HG03280 (cell line): ENCODE data around the gene MCAT.

Source experiments
- ATAC-seq: cut with Tn5 transposase; IDR thresholded peaks from one replicate; pipeline ENCODE4 v1.9.1; 2021; ENCODE audit warnings: mild to moderate bottlenecking, moderate library complexity; ENCODE audit not compliant: unreplicated experiment

MCAT gene

DNA sequence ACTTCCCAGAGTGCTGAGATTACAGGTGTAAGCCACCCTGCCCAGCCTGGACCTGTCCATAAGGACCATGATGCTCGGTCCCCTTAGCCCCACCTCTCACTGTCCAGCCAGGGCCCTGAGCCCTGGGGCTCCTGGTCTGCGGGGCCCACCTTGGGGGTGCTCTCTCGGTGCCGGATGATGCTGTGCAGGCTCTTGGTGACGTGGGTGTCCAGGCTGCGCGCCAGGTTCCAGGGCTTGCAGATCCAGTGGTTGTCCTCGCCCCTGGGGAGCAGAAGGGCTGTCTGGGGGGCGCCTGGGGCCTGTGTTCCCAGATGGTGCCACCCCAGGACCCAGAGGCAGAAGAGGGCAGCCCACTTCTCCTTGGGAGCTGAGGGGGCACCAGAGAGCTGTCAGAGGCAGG is 30.4 kb upstream of the MCAT start:
- ATAC-seq = no peak

- ATAC-seq = no peak
These were observed 29.0 kb upstream of the MCAT start for GRCh38 chr22:43172191-43172590.

- ATAC-seq = no peak
These were observed 28.4 kb upstream of the MCAT start for GRCh38 chr22:43171607-43172006.

DNA sequence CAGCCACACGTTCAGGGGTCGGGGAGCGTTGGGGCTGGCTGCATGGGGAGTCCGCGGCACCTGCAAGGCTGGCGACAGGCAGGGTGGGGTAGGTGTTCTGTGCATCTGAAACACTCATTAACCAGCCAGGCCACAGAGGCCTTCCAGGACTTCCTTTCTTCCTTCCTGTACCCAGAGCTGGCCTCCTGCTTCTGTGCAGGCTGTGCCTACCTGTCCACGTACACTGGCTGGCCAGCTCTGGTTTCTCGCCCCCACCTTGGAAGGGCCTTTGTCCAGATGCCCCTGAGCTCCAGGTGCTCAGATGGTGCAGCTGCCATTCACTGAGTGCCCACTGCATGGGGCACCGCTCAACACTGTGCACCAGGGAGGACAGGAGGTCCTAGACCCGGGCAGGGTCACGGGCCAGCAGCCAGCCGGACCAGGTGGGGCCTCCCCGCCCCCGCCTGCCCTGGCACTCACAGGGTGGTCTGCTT is 27.9 kb upstream of the MCAT start:
- ATAC-seq = no peak

DNA sequence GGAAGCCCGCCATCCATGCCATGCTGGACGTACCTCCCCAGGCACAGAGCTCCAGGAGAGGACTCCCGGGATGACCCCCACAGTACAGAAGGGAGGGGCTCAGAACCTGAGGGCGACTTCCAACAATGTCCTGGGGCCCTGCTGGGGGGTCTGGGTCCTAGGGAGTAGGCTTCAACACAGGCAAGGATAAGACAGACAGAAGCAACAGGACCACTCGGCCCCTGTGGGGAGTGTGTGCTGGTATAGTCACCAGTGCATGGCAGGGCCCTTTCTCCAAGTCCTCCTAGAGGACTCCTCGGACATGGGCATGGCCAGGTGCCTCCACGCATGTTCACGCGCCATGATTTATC is 26.9 kb upstream of the MCAT start:
- no peak for ATAC-seq

- no peak for ATAC-seq
These were observed 26.3 kb upstream of the MCAT start for GRCh38 chr22:43169310-43170130.

DNA sequence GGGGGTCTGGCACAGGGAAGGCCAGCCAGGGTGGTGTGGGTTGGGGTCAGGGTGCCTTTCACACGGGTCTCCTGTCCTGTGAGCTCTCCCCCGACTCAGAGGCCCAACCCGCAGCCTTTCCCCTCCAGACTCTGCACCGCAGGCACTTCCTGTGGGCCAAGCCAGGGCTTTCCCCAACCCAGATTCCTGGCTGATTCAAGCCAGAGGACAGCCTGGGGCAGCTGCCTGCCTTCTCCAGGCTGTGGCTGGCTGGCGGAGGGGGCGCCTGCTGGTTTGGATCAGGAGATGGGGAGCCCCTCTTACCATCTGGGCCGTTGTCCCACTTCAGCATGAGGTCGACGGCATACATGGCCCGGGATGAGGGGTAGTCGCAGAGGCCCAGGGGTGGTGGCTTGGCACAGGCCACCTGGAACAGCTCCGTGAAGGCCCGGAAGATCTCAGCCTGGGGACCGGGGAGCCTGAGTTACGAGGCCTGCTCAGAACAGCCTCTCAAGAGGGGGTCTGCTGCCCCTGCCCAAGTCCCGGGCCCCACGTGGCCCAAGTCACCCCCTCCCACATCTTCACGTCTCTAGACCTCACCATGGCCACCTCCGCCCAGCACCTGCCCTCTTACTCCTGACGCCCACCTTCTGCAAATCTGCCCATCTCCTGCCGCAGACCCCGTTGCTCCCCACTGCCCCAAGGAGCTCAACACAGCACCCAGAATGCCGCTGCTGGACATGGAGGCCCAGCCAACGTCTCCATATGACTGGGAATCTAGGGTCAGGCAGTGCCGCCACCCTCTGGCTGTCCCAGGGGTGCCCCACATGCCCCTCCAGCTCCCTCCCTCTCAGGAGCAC is 25.5 kb upstream of the MCAT start:
- ATAC-seq = no peak

GRCh38 chr22:43167001-43167589 is 23.9 kb upstream of the MCAT start:
- no peak for ATAC-seq

DNA sequence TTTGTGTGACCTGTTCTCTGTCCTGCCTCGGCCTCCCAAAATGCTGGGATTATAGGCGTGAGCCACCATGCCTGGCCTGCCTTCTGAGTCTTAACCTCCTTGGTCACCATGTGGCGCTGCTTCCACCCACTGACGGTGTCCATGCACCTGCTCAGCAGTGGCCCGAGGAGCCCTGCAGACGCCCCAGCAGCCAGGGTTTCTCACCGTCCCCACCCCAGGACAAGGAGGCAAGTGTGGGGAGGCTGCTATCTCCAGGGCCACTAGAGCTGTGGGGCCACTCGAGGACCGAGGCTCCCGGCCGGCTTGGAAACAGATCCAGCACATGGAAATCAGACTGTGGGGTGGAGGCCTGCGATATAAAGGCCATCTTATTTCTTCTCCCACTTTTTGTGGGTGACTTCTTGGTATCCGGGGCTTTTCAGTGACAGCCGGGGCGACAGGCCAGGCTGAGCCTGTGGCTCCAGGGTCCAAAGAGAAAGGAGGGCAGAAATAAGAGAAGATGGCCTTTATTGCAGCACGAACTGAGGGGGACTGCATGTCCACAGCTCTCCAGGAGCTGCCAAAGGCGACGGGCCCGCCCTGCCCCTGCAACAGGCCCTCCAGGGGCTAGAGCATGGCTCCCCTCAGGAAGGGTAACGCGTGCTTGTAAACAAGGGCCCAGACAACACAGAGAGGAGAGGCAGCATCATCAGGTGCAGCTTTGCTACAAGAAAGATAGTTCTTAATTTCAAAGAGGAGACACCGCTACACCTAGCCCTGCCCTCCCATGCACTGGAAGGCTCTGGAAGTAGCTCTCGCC is 23.1 kb upstream of the MCAT start:
- ATAC-seq = no peak

DNA sequence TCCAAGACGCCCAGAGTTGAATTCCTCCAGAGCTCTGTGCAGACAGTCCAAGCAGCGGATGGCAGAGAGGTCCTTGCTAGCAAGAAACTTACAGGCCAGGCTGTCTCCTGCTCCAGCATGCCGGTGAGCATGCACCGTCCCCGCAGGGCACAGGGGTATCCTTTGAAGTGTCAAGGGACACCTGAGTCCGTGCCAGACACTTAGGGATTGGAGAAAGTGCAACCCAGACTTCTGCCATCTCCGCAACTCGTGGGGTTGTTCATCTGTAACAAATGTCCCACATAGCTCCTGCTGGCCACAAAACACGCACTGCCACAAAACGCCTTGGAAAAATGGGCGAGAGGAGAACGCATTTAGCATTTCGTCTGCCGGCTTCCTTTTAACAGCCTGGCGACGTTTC is 21.4 kb upstream of the MCAT start:
- ATAC-seq = no peak

GRCh38 chr22:43163241-43163795 is 20.1 kb upstream of the MCAT start:
- no peak for ATAC-seq

DNA sequence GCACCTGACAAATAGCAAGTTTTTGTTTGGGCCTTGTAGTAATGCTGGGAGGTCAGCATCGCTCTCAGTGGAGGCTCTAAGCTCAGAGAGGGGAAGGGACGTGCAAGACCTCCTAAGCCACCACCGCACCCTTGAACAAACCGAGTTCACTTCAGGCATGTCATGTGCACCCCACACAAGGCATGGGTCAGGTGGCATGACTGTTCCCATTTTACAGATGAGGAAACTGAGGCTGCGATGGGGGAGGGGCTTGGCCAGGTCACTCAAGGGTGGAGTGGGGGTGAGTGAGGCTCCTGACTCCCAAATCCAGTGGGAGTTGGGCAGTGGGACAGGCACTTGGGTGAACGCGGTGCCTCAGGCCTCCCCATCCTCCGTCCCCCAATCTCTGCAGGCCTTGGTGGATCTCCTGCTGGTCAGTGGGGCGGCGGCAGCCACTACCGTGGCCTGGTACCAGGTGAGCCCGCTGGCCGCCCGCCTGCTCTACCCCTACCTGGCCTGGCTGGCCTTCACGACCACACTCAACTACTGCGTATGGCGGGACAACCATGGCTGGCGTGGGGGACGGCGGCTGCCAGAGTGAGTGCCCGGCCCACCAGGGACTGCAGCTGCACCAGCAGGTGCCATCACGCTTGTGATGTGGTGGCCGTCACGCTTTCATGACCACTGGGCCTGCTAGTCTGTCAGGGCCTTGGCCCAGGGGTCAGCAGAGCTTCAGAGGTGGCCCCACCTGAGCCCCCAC is 19.4 kb upstream of the MCAT start:
- ATAC-seq = no peak

DNA sequence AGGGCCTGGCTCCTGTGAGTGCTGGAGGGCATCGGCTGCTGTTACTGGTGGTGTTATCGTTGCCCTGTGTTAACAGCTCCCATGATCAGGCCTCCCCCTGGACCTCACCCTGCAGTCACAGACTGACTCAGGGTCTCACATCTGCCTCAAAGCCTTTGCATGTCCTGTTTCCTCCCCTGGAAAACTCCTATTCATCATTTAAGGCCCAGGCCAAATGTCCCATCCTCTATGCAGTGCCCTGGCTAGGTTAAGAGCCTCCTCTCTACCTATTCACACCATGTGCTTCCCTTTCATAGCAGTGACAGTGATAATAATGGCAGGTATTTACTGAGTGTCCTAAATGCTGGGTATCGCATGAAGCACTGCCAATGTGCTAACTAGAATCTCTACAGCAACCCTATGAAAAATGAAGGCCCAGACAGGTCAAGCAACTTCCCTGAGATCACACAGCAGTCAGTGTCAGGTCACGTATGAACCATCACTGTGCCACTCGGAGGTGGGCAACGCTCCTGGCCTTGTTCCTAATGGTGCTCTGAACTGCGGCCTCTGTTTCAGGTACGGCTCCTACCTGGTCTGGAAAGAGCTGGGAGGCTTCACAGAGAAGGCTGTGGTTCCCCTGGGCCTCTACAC is 17.4 kb upstream of the MCAT start:
- ATAC-seq = no peak

- ATAC-seq = no peak
These were observed 16.4 kb upstream of the MCAT start for GRCh38 chr22:43159484-43160178.

DNA sequence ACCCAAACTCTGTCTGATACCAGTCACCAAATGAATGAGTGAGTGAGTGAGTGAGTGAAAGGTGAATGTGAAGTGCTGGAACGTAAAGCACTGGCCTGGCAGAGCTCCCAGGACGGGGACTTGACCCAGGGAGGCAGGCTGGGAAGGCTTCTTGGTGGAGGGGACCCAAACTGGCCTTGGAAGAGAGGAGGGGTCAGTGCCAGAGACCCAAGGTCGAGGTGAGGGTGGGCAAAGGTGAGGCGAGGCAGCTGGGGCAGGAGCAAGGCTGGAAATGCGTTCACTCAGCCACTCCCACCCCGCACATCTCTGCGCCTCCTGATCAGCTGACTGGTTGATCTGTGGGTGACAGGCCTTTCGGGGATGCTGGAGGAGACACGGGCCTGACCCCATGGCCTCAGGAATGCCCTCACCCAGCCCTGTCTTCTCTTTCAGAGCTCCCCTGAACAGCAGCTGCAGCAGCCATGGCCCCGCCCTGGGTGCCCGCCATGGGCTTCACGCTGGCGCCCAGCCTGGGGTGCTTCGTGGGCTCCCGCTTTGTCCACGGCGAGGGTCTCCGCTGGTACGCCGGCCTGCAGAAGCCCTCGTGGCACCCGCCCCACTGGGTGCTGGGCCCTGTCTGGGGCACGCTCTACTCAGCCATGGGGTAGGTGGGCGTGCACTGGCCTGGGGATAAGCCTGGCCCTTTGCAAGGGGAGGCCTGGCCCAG is 15.7 kb upstream of the MCAT start:
- ATAC-seq = no peak

- ATAC-seq = no peak
These were observed 14.8 kb upstream of the MCAT start for GRCh38 chr22:43157874-43158546.

DNA sequence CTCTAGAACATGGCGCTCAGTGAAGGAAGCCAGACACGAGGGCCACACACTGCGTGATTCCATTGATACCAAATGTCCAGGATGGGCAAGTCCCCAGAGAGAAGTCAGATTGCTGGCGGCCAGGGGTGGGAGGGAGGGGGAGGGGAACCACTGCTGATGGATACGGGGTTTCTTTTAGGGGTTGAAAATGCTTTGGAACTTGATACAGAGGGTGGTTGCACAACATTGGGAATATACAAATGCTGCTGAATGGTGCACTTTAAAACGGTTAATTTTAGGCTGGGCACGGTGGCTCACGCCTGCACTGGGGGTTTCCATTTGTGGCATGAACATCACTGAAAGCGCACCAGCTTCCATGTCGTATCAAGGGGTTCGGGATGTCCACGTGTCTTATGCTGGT is 13.2 kb upstream of the MCAT start:
- ATAC-seq = no peak

DNA sequence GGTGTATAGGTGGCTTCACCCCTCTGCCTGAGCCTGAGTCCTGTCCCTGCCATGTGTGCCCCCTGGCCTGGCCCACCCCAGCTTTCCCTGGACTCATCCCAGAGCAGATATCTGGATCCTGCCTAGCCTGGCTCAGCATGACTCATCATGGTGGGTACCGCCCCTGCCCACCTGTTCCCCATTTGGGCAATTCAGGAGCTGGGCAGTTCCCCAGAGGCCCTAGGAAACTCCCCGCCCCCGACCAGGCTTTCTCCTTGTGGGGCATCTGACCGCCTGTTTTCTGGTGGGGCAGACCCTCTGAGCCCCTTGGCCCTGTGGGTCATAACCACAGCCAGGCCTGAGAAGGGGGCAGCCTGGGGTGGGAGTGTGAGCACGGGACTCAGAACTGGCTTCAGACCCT is 12.6 kb upstream of the MCAT start:
- no peak for ATAC-seq
